HepG2 (cell line): Measurements from ENCODE around the gene DNMT3B. TPM values are rescaled to one million over a fixed set of nuclear protein-coding genes. Genes with fewer than 3 reads are reported as not detected.

ENCODE experiments used
- CREB1 ChIP-seq, 2 experiments: fragments of 450-650 bp in 1 of 2; IDR thresholded peaks; 2 replicates each; pipeline ENCODE4 v1.6.1; 2016 to 2017; ENCODE audit warnings: control low read depth in 1 of 2, mild to moderate bottlenecking in 1 of 2, missing compliant biosample characterization in 1 of 2, missing genetic modification characterization in 1 of 2
- HCFC1 ChIP-seq: fragments of 150-350 bp; IDR thresholded peaks from 2 replicates; pipeline ENCODE4 v1.6.1; 2014; ENCODE audit warnings: low read depth, low read length
- NR1H2 ChIP-seq: sonication (generic); formaldehyde crosslinking; IDR thresholded peaks from 2 replicates; pipeline ENCODE4 v1.8.1; 2022; ENCODE audit warnings: low read depth, missing genetic modification reagents, borderline replicate concordance
- RELA ChIP-seq: sonication (generic); formaldehyde crosslinking; IDR thresholded peaks from 2 replicates; pipeline ENCODE4 v1.4.0; 2020; ENCODE audit warnings: missing genetic modification reagents
- RNF219 ChIP-seq: sonication (generic); formaldehyde crosslinking; IDR thresholded peaks from 2 replicates; pipeline ENCODE4 v1.5.0; 2020; ENCODE audit warnings: mild to moderate bottlenecking, missing genetic modification reagents
- TBX2 ChIP-seq: sonication (generic); formaldehyde crosslinking; IDR thresholded peaks from 2 replicates; pipeline ENCODE4 v1.5.0; 2020; ENCODE audit warnings: missing genetic modification reagents, mild to moderate bottlenecking, borderline replicate concordance
- TBX3 ChIP-seq: fragments of 450-650 bp; IDR thresholded peaks from 2 replicates; pipeline ENCODE4 v1.6.1; 2017; ENCODE audit warnings: antibody characterized with exemption, mild to moderate bottlenecking, inconsistent platforms, borderline replicate concordance
- TCF7L2 ChIP-seq: IDR thresholded peaks from 2 replicates; pipeline ENCODE4 v1.6.1; 2011; ENCODE audit warnings: mild to moderate bottlenecking, low read depth, low read length, moderate library complexity
- USF2 ChIP-seq, 2 experiments: sonication (generic) in 1 of 2; formaldehyde crosslinking in 1 of 2; IDR thresholded peaks; 2 replicates each; pipeline versions ENCODE4 v1.5.1 to v1.6.1; 2011 to 2020; ENCODE audit warnings: borderline replicate concordance in 1 of 2, low read depth in 1 of 2, low read length in 1 of 2, mild to moderate bottlenecking in 1 of 2, missing genetic modification reagents in 1 of 2, moderate library complexity in 1 of 2
- XRCC5 ChIP-seq: fragments of 200-400 bp; formaldehyde crosslinking; optimal IDR thresholded peaks from 2 replicates; pipeline ENCODE3; 2017; ENCODE audit warnings: mild to moderate bottlenecking, low read length
- ZBTB1 ChIP-seq: sonication (generic); formaldehyde crosslinking; IDR thresholded peaks from 2 replicates; pipeline ENCODE4 v1.4.0; 2020; ENCODE audit warnings: missing genetic modification reagents, borderline replicate concordance
- ZFP36L2 ChIP-seq: sonication (generic); formaldehyde crosslinking; IDR thresholded peaks from 2 replicates; pipeline ENCODE4 v1.4.0; 2020; ENCODE audit warnings: missing genetic modification reagents
- ZNF280D ChIP-seq: sonication (generic); formaldehyde crosslinking; IDR thresholded peaks from 2 replicates; pipeline ENCODE4 v1.5.1; 2020; ENCODE audit warnings: mild to moderate bottlenecking, missing genetic modification reagents
- polyA plus RNA-seq, 8 experiments: library from polyadenylated mRNA; depleted of rRNA in 3 of 8; stranded (reverse) in 7 of 8; unstranded in 1 of 8; fragments of >200 nt; fragmentation: Illumina TruSeq in 4 of 8; extraction: Trizol in 4 of 8; gene quantifications; 2 replicates each; pipeline versions ENCODE4 v1.2.1 to v1.2.3, GENCODE V29; 2011 to 2016; ENCODE audit warnings: low read depth in 4 of 8, missing spikeins in 1 of 8, mixed read lengths in 1 of 8; ENCODE audit not compliant: insufficient read depth in 1 of 8
- total RNA-seq, 5 experiments: library from RNA; depleted of rRNA; stranded (reverse); fragments of >200 nt; fragmentation: Illumina TruSeq; extraction: Trizol; gene quantifications; 2 replicates each; pipeline ENCODE4 v1.2.3, GENCODE V29; 2016; ENCODE audit warnings: low read depth in 1 of 5
- TF ChIP-seq, protein P1 (sequence below): sonication (generic); formaldehyde crosslinking; IDR thresholded peaks from 2 replicates; pipeline ENCODE4 v1.4.0; 2020; ENCODE audit warnings: missing genetic modification reagents, mild to moderate bottlenecking, borderline replicate concordance
- TF ChIP-seq, protein P2 (sequence below): IDR thresholded peaks from 2 replicates; pipeline ENCODE4 v1.6.1; 2018; ENCODE audit warnings: missing genetic modification reagents, mild to moderate bottlenecking, missing compliant biosample characterization

DNMT3B gene
- total and polyA plus RNA-seq, 2 of the 13 experiments (the other 11 are each of a cell fraction or from before 2014, with no cell fraction given): 3.8 to 13.9 TPM

DNA sequence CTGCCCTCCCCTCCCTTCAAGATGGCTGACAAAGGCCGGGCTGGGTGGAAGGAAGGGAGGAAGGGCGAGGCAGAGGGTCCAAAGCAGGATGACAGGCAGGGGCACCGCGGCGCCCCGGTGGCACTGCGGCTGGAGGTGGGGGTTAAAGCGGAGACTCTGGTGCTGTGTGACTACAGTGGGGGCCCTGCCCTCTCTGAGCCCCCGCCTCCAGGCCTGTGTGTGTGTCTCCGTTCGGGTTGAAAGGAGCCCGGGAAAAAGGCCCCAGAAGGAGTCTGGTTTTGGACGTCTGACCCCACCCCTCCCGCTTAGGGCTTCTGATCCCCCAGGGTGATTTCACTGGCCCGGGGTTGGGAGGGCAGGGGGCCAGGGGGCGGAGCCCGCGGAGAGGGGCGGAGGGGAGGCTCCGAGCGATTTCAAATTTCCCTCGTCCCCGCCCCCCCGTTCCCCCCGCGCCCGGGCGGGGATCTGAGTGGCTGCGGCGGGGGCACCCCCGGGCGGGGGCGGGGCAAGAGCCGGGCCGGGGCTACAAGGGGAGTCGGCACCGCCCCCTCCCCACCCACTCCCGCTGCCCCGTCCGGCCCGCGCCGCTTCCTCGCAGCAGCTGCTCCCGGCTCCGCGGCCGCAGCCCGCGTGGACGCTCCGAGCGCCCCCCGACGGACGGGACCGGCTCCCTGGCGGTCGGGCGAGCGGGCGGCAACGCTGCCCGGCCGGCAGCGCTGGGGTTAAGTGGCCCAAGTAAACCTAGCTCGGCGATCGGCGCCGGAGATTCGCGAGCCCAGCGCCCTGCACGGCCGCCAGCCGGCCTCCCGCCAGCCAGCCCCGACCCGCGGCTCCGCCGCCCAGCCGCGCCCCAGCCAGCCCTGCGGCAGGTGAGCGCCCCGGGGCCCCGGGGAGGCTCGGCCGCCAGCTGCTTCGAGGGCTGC is at the start of gene DNMT3B (continued):
- TF ChIP-seq ZNF280D (no peak), ZBTB1 (CRISPR knock-in tag) (no peak), TBX2 (CRISPR knock-in tag) (no peak), XRCC5 (peak; percentile 23), ZFP36L2 (CRISPR knock-in tag) (0 out of 2 replicates have a peak, but pooled peaks have one; percentile 38), NR1H2 (CRISPR knock-in tag) (no peak), TBX3 (no peak), USF2 (IDR thresholded peaks at IDR 0.05; ENCODE audit: low read depth, low read length) (no peak), USF2 (CRISPR knock-in tag; IDR thresholded peaks at IDR 0.05; ENCODE audit: borderline replicate concordance) (no peak), RNF219 (no peak), TCF7L2 (no peak), HCFC1 (peak; percentile 34; the same call in 1 of the 2 replicates), CREB1 (IDR thresholded peaks at IDR 0.05) (no peak; the same call in 1 of the 2 replicates), CREB1 (CRISPR knock-in tag; IDR thresholded peaks at IDR 0.05) (no peak), RELA (CRISPR knock-in tag) (no peak)
- TF ChIP-seq, protein P1, sequence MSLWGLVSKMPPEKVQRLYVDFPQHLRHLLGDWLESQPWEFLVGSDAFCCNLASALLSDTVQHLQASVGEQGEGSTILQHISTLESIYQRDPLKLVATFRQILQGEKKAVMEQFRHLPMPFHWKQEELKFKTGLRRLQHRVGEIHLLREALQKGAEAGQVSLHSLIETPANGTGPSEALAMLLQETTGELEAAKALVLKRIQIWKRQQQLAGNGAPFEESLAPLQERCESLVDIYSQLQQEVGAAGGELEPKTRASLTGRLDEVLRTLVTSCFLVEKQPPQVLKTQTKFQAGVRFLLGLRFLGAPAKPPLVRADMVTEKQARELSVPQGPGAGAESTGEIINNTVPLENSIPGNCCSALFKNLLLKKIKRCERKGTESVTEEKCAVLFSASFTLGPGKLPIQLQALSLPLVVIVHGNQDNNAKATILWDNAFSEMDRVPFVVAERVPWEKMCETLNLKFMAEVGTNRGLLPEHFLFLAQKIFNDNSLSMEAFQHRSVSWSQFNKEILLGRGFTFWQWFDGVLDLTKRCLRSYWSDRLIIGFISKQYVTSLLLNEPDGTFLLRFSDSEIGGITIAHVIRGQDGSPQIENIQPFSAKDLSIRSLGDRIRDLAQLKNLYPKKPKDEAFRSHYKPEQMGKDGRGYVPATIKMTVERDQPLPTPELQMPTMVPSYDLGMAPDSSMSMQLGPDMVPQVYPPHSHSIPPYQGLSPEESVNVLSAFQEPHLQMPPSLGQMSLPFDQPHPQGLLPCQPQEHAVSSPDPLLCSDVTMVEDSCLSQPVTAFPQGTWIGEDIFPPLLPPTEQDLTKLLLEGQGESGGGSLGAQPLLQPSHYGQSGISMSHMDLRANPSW (CRISPR knock-in tag): no peak
- TF ChIP-seq, protein P2, sequence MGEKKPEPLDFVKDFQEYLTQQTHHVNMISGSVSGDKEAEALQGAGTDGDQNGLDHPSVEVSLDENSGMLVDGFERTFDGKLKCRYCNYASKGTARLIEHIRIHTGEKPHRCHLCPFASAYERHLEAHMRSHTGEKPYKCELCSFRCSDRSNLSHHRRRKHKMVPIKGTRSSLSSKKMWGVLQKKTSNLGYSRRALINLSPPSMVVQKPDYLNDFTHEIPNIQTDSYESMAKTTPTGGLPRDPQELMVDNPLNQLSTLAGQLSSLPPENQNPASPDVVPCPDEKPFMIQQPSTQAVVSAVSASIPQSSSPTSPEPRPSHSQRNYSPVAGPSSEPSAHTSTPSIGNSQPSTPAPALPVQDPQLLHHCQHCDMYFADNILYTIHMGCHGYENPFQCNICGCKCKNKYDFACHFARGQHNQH (CRISPR knock-in tag): 0 out of 2 replicates have a peak, but pooled peaks have one; percentile 44
